Neural progenitor cell (in vitro differentiated cells): Measurements from ENCODE around the gene TNFRSF6B. TPM values are rescaled to one million over a fixed set of nuclear protein-coding genes. Genes with fewer than 3 reads are reported as not detected.
"Not testable (repeated sequence)": the region's sequence is repeated elsewhere in the genome, so short reads cannot be mapped to it uniquely, and the experiment has no call there.

ENCODE experiments used
- DNase-seq: peaks from one replicate; pipeline ENCODE4 v3.0.0-alpha.2; 2016; ENCODE audit warnings: low spot score
- H2AFZ ChIP-seq: fragments of 200-600 bp; sonication (generic); replicated peaks from 2 replicates; pipeline ENCODE4 v1.6.1; 2016; ENCODE audit warnings: antibody characterized with exemption
- H3F3A ChIP-seq: fragments of 200-600 bp; sonication (generic); 2 replicates; pipeline ENCODE4 v1.6.1; 2016; ENCODE audit warnings: antibody characterized with exemption, low read depth
- H3K27ac ChIP-seq: fragments of 200-600 bp; sonication (generic); 2 replicates; pipeline ENCODE4 v1.5.1; 2016; ENCODE audit warnings: mild to moderate bottlenecking
- H3K27me3 ChIP-seq: fragments of 200-600 bp; sonication (generic); 2 replicates; pipeline ENCODE4 v1.6.1; 2016; ENCODE audit warnings: mild to moderate bottlenecking, moderate library complexity
- H3K36me3 ChIP-seq: fragments of 200-600 bp; sonication (generic); 2 replicates; pipeline ENCODE4 v1.5.1; 2016
- H3K4me1 ChIP-seq: fragments of 200-600 bp; sonication (generic); 2 replicates; pipeline ENCODE4 v1.6.1; 2016; ENCODE audit warnings: mixed run types
- H3K4me2 ChIP-seq: fragments of 200-600 bp; sonication (generic); 2 replicates; pipeline ENCODE4 v1.6.1; 2016
- H3K4me3 ChIP-seq: fragments of 200-600 bp; sonication (generic); 2 replicates; pipeline ENCODE4 v1.5.1; 2016
- H3K79me2 ChIP-seq: fragments of 200-600 bp; sonication (generic); 2 replicates; pipeline ENCODE4 v1.6.1; 2016; ENCODE audit warnings: low read depth
- H3K9ac ChIP-seq: fragments of 200-600 bp; sonication (generic); 2 replicates; pipeline ENCODE4 v1.6.1; 2016
- H3K9me3 ChIP-seq: fragments of 200-600 bp; sonication (generic); 2 replicates; pipeline ENCODE4 v1.5.1; 2016; ENCODE audit warnings: low read depth
- H4K20me1 ChIP-seq: fragments of 200-600 bp; sonication (generic); 2 replicates; pipeline ENCODE4 v1.6.1; 2016; ENCODE audit warnings: low read depth
- H3K27ac Mint-ChIP-seq: 3 replicates; pipeline ENCODE4 v1.8.0; 2021; ENCODE audit warnings: mixed read lengths
- H3K27me3 Mint-ChIP-seq: 2 replicates; pipeline ENCODE4 v1.8.0; 2022; ENCODE audit warnings: low read depth, mild to moderate bottlenecking, inconsistent platforms, moderate library complexity, mixed read lengths; ENCODE audit not compliant: insufficient read depth
- H3K36me3 Mint-ChIP-seq: 3 replicates; pipeline ENCODE4 v1.8.0; 2021; ENCODE audit warnings: mixed read lengths
- H3K4me1 Mint-ChIP-seq: 3 replicates; pipeline ENCODE4 v1.8.0; 2021; ENCODE audit warnings: mixed read lengths
- H3K4me3 Mint-ChIP-seq: 3 replicates; pipeline ENCODE4 v1.8.0; 2021; ENCODE audit warnings: mild to moderate bottlenecking, moderate library complexity, mixed read lengths
- H3K9me3 Mint-ChIP-seq: 3 replicates; pipeline ENCODE4 v1.8.0; 2020; ENCODE audit warnings: mixed read lengths
- EZH2 ChIP-seq: fragments of 200-600 bp; sonication (generic); IDR thresholded peaks from 2 replicates; pipeline ENCODE4 v1.6.1; 2017; ENCODE audit warnings: antibody characterized with exemption, mild to moderate bottlenecking, moderate library complexity
- EZH2phosphoT487 ChIP-seq: fragments of 200-600 bp; sonication (generic); IDR thresholded peaks from 2 replicates; pipeline ENCODE4 v1.6.1; 2017; ENCODE audit warnings: antibody characterized with exemption
- total RNA-seq: library from RNA; depleted of rRNA; stranded (reverse); fragments of >200 nt; gene quantifications from 2 replicates; pipeline ENCODE4 v1.2.3, GENCODE V29; 2015; ENCODE audit warnings: low replicate concordance
- TF ChIP-seq, protein P1 (sequence below): fragments of 200-600 bp; sonication (generic); IDR thresholded peaks from 2 replicates; pipeline ENCODE4 v1.5.1; 2017; ENCODE audit warnings: antibody characterized with exemption, mild to moderate bottlenecking

The TNFRSF6B gene
- total RNA-seq, 1 donor from 2014 or later: not detected

DNA sequence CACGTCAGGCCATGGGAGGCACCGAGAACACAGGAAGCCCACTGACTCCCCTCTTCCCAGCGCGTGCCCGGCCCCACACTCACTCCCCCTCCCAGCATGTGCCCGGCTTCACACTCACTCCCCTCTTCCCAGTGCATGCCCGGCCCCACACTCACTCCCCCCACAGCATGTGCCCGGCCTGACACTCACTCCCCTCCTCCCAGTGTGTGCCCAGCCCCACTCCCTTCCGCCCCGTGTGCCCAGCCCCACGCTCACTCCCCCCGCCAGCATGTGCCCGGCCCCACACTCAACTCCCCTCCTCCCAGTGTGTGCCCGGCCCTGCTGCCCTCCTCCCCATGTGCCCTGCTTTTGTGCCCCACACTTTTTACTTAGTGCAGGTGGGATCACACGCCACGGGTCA lies 28.6 kb upstream of the TNFRSF6B start:
- TF ChIP-seq EZH2 (no peak), EZH2phosphoT487 (no peak)
- TF ChIP-seq, protein P1, sequence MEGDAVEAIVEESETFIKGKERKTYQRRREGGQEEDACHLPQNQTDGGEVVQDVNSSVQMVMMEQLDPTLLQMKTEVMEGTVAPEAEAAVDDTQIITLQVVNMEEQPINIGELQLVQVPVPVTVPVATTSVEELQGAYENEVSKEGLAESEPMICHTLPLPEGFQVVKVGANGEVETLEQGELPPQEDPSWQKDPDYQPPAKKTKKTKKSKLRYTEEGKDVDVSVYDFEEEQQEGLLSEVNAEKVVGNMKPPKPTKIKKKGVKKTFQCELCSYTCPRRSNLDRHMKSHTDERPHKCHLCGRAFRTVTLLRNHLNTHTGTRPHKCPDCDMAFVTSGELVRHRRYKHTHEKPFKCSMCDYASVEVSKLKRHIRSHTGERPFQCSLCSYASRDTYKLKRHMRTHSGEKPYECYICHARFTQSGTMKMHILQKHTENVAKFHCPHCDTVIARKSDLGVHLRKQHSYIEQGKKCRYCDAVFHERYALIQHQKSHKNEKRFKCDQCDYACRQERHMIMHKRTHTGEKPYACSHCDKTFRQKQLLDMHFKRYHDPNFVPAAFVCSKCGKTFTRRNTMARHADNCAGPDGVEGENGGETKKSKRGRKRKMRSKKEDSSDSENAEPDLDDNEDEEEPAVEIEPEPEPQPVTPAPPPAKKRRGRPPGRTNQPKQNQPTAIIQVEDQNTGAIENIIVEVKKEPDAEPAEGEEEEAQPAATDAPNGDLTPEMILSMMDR: no peak
- H3K4me1 ChIP-seq: no peaks in the 10 kb centered on the region
- no peak overlapping the region for H3K4me2 ChIP-seq
- H2AFZ ChIP-seq: no peak overlapping the region
- no peaks in the 10 kb centered on the region for H3F3A ChIP-seq
- no peaks in the 10 kb centered on the region for H3K27me3 ChIP-seq
- peaks cover 23% of the 10 kb centered on the region for H3K36me3 Mint-ChIP-seq
- no peaks in the 10 kb centered on the region for H4K20me1 ChIP-seq
- no peaks in the 10 kb centered on the region for H3K79me2 ChIP-seq
- no peak overlapping the region for H3K4me3 Mint-ChIP-seq
- H3K9me3 Mint-ChIP-seq: no peaks in the 10 kb centered on the region
- no peak for DNase-seq
- peaks cover 5% of the 10 kb centered on the region for H3K4me1 Mint-ChIP-seq
- H3K36me3 ChIP-seq: no peaks in the 10 kb centered on the region
- H3K27me3 Mint-ChIP-seq: peaks cover 2% of the 10 kb centered on the region
- no peak overlapping the region for H3K27ac ChIP-seq
- no peak overlapping the region for H3K27ac Mint-ChIP-seq
- H3K9me3 ChIP-seq: no peaks in the 10 kb centered on the region
- no peak overlapping the region for H3K9ac ChIP-seq
- no peak overlapping the region for H3K4me3 ChIP-seq

- H3K36me3 Mint-ChIP-seq: peaks cover 23% of the 10 kb centered on the region
- no peaks in the 10 kb centered on the region for H3K9me3 ChIP-seq
- peaks cover 2% of the 10 kb centered on the region for H3K27me3 Mint-ChIP-seq
- no peaks in the 10 kb centered on the region for H3K79me2 ChIP-seq
- no peaks in the 10 kb centered on the region for H3K9me3 Mint-ChIP-seq
- H4K20me1 ChIP-seq: no peaks in the 10 kb centered on the region
- no peak overlapping the region for H3K27ac Mint-ChIP-seq
- no peaks in the 10 kb centered on the region for H3K27me3 ChIP-seq
- H3K27ac ChIP-seq: no peak overlapping the region
- peaks cover 5% of the 10 kb centered on the region for H3K4me1 Mint-ChIP-seq
- no peak overlapping the region for H3K4me3 Mint-ChIP-seq
- H3K36me3 ChIP-seq: no peaks in the 10 kb centered on the region
- no peak for DNase-seq
- H3K4me3 ChIP-seq: no peak overlapping the region
- H3K4me1 ChIP-seq: no peaks in the 10 kb centered on the region
- H3F3A ChIP-seq: no peaks in the 10 kb centered on the region
- TF ChIP-seq EZH2phosphoT487 (no peak), EZH2 (no peak)
- TF ChIP-seq, protein P1: no peak
- no peak overlapping the region for H3K9ac ChIP-seq
- H3K4me2 ChIP-seq: no peak overlapping the region
- no peak overlapping the region for H2AFZ ChIP-seq
These were observed 28.1 kb upstream of the TNFRSF6B start for GRCh38 chr20:63668351-63668750.

- H3K36me3 Mint-ChIP-seq: peaks cover 18% of the 10 kb centered on the region
- not testable (repeated sequence) for H3K27me3 Mint-ChIP-seq
These were observed 24.8 kb upstream of the TNFRSF6B start for GRCh38 chr20:63671695-63672094.

GRCh38 chr20:63672666-63673065 lies 23.8 kb upstream of the TNFRSF6B start:
- no peak overlapping the region for H3K9ac ChIP-seq
- peaks cover 18% of the 10 kb centered on the region for H3K36me3 Mint-ChIP-seq
- TF ChIP-seq EZH2 (no peak), EZH2phosphoT487 (no peak)
- TF ChIP-seq, protein P1: no peak
- H3K9me3 Mint-ChIP-seq: no peaks in the 10 kb centered on the region
- no peak overlapping the region for H2AFZ ChIP-seq
- H3K27me3 Mint-ChIP-seq: peaks cover 5% of the 10 kb centered on the region
- no peak overlapping the region for H3K4me3 Mint-ChIP-seq
- H3K27ac Mint-ChIP-seq: no peak overlapping the region
- H3K27ac ChIP-seq: no peak overlapping the region
- no peaks in the 10 kb centered on the region for H3K9me3 ChIP-seq
- DNase-seq: no peak
- no peaks in the 10 kb centered on the region for H3K79me2 ChIP-seq
- H3K36me3 ChIP-seq: no peaks in the 10 kb centered on the region
- H3K4me1 ChIP-seq: no peaks in the 10 kb centered on the region
- no peak overlapping the region for H3K4me3 ChIP-seq
- H3K4me2 ChIP-seq: no peak overlapping the region
- no peaks in the 10 kb centered on the region for H3K4me1 Mint-ChIP-seq
- H3K27me3 ChIP-seq: no peaks in the 10 kb centered on the region
- no peaks in the 10 kb centered on the region for H3F3A ChIP-seq
- H4K20me1 ChIP-seq: no peaks in the 10 kb centered on the region

More at GRCh38 chr20:63671695-63672094, 24.8 kb upstream of the TNFRSF6B start:
- not testable (repeated sequence) for H3K27ac Mint-ChIP-seq, DNase-seq, H4K20me1 ChIP-seq, H3K4me2 ChIP-seq, H3K4me3 Mint-ChIP-seq, H3K9me3 Mint-ChIP-seq, H3F3A ChIP-seq, H3K4me1 Mint-ChIP-seq, H3K9me3 ChIP-seq, H3K27ac ChIP-seq, H3K4me1 ChIP-seq, H3K9ac ChIP-seq, H3K79me2 ChIP-seq, H3K4me3 ChIP-seq, H2AFZ ChIP-seq, H3K36me3 ChIP-seq, H3K27me3 ChIP-seq
